GM08714 (cell line): ENCODE results near the gene MCTP1.
"Not testable (repeated sequence)": the region's sequence is repeated elsewhere in the genome, so short reads cannot be mapped to it uniquely, and the experiment has no call there.

ENCODE experiments used
- H3K4me3 ChIP-seq: fragments of 200-500 bp; sonication (Bioruptor generic); 2 replicates; pipeline ENCODE4 v1.5.1; 2014; ENCODE audit warnings: mild to moderate bottlenecking, low read length, inconsistent platforms
- ZNF274 ChIP-seq: IDR thresholded peaks from 2 replicates; pipeline ENCODE4 v1.6.1; 2012; ENCODE audit warnings: mild to moderate bottlenecking, low read depth, low read length

The MCTP1 gene

DNA sequence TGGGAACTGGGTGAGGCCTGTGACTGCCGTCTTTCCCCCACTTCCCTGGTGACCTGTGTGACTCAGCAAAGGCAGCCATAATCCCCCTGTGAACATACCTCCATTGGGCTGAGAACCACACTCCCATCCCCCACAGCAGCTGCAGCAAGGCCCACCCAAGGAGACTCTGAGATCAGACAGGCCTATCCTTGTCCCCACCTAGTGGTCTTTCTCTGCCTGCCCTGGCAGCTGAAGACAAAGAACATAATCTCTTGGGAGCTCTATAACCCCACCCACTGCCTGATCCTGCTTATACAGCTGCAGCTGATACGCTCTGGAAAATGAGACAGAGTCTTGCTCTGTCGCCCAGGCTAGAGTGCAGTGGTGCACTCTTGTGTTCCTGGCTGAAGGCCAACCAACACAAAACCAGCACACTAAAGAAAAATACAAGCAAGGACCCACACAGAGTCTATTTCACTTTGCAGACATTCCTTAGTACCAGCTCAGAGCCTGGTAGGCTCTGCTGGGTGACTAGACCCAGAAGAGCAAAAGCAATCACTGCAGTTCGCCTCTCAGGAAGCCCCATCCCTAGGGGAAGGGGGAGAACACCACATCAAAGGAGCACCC, 106.7 kb downstream of the MCTP1 start:
- no peak overlapping the region for H3K4me3 ChIP-seq
- TF ChIP-seq ZNF274, result no peak

DNA sequence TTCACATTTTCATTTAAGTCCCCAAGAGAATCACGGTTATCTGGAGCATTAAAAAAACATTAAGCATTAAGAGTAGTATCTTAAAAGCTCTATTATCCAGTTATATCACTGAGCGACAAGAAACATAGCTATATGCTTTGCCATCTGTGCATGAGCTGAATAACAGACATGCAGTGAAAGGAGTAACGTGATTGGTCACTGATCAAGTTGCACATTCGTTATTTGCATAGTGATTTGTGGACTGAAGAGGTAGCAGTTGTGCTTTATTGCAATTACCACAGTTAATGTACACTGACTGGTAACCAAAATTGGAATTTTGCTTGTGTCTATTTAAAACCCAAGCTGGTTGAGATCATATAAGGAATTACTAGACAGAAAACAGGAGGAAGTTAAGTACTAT, 107.4 kb downstream of the MCTP1 start:
- no peak for TF ChIP-seq ZNF274
- no peak overlapping the region for H3K4me3 ChIP-seq

GRCh38 chr5:95175106-95175505, 109.8 kb downstream of the MCTP1 start:
- H3K4me3 ChIP-seq, result no peak overlapping the region
- TF ChIP-seq ZNF274, result no peak

DNA sequence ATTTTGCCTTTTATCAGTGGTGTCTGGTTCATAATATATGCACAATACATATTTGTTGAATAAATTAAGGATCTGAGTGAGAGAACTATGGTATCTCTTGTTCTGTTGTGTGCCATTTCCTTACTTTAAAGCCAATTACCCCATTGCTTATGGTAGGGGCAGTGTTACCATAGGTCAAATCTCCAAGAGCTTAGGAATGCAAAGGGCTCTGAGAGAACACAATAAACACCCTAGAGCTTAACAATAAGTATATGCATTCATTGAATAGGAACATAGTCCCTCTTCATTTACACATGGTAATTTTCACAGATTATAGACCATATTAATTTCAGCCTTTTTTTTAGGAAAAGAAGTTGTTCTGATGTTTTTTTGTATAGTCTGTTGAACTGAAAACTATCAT, 112.2 kb downstream of the MCTP1 start:
- TF ChIP-seq ZNF274, result no peak
- H3K4me3 ChIP-seq, result no peak overlapping the region

GRCh38 chr5:95164861-95165260, 120.0 kb downstream of the MCTP1 start:
- no peak for TF ChIP-seq ZNF274

GRCh38 chr5:95163079-95163478, 121.8 kb downstream of the MCTP1 start:
- no peak overlapping the region for H3K4me3 ChIP-seq

More at GRCh38 chr5:95164861-95165260, 120.0 kb downstream of the MCTP1 start:
- no peak overlapping the region for H3K4me3 ChIP-seq

DNA sequence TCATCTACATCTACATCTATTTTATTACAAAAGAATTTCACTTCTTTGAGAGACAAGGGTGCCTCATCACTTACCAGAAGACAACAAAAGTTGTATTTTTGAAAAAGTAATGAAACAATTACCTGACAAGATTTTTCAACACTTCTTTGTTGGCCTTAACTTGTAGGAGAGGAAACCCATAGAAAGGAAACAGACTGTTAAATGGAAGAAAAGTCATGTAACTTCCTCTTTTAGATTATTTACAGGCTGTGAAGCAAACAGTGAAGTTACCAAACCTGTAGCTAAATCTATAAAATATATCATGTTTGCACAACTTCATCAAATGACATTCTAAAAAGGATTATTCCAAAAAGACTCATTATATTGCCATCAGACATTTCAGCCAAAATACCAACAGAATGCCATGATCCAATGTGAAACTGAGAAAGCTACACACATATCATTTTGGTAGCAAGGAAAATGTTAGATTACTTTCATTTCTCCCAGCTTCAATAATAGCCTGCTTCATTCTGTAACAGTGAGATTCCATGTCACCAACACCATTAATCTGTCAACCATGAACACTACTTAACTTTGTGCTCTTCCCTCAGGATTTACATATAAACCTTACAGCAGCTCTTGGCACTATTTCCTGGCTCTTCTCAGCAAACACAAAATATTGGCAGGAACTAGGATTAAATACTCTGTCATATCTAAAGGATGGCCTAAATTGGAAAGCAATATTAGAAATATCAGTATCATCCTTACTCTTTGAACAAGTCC, 122.5 kb downstream of the MCTP1 start:
- no peak for TF ChIP-seq ZNF274
- H3K4me3 ChIP-seq, result no peak overlapping the region

More at GRCh38 chr5:95163079-95163478, 121.8 kb downstream of the MCTP1 start:
- no peak for TF ChIP-seq ZNF274

- TF ChIP-seq ZNF274, result no peak
- no peak overlapping the region for H3K4me3 ChIP-seq
These were observed 125.3 kb downstream of the MCTP1 start for GRCh38 chr5:95159603-95160002.

DNA sequence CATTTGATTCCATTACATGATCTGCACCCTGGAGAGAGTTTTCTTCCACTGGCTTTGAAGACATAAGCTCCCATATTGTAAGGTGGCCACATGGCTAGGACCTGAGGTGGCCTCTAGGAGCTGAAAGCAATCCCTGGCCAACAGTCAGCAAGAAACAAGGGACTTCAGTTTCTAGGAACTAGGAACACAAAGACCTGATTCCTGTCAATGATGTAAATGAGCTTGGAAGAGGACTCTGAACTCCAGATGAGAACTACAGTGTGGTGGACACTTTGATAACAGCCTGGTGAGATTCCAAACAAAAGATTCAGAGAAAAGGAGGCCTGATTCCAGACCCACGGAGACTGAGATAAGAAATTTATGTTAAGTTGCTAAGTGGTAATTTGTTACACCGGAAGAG, 129.0 kb downstream of the MCTP1 start:
- no peak for TF ChIP-seq ZNF274
- no peak overlapping the region for H3K4me3 ChIP-seq

DNA sequence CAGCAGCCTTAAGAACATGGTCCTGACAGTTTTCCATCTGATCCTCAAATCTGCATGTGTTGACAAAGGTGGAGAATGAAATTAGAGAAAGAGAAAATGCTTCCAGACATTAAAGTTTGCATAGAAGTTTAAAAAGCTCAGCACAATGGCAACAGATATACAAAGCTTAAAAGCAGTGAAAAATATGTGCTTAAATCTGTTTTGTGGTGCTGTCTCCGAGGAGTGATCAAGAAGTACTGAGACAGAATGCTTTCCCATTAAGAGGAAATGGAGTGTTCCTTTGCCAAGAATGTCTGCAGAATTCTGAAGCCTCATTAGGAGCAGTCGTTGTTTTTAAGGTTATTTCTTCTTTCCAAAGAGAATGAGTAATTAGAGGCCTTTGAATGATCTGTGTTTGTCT, 131.4 kb downstream of the MCTP1 start:
- TF ChIP-seq ZNF274, result no peak
- H3K4me3 ChIP-seq, result no peak overlapping the region

GRCh38 chr5:95152535-95152934, 132.4 kb downstream of the MCTP1 start:
- no peak overlapping the region for H3K4me3 ChIP-seq
- TF ChIP-seq ZNF274, result no peak

- TF ChIP-seq ZNF274, result no peak
- H3K4me3 ChIP-seq, result no peak overlapping the region
These were observed 132.8 kb downstream of the MCTP1 start for GRCh38 chr5:95152131-95152530.

DNA sequence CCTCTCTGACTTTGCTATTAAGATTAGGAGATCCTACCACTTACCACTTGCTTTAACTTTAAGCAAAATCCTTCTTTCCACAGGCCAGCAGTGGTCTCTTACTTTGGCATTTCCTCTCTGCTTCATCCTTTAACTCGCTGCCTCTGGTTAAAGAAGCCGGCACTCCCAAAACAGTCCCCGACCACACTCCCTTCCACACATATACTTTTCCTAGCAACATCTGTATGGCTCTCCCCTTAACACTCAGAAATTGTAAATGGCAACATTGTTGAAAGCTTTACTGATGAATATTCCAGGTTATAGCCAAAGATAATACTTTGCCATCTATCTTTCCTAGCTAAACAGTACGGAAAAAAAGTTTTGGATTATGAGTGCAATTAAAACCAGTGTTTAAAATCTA, 133.2 kb downstream of the MCTP1 start:
- no peak for TF ChIP-seq ZNF274
- no peak overlapping the region for H3K4me3 ChIP-seq

DNA sequence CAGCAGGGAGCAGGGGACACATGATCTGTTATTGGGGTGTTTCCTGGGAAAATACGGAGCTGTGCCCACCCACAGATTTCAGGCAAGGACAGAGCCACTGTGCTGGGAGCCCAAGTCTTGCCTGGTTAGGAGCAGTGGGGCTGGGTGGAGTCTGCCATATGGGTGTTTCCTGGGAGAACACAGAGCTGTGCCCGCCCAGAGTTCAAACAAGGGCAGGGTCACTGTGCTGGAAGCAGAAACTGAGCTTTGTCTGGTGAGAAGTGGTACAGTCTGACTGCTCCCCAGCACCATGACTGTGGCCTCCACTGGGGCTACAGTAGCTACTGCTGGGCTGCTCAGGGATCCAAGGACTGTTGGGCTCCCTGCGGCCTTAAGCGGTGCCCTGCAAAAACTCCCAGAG, 135.5 kb downstream of the MCTP1 start:
- H3K4me3 ChIP-seq, result no peak overlapping the region
- TF ChIP-seq ZNF274, result no peak

DNA sequence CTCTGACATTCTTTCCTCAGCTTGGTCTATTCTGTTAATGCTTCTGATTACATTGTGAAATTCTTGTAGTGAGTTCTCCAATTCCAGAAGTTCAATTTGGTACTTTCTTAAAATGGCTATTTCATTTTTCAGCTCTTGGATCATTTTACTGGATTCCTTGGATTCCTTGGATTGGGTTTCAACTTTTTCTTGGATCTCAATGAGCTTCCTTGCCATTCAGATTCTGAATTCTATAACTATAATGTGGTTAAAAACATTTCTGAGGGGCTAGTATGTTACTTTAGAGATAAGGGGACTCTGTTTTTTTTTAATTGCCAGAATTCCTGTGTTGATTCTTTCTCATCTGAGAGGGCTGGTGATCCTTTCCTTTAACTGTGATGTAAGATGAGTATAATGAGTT, 136.4 kb downstream of the MCTP1 start:
- no peak for TF ChIP-seq ZNF274
- no peak overlapping the region for H3K4me3 ChIP-seq

DNA sequence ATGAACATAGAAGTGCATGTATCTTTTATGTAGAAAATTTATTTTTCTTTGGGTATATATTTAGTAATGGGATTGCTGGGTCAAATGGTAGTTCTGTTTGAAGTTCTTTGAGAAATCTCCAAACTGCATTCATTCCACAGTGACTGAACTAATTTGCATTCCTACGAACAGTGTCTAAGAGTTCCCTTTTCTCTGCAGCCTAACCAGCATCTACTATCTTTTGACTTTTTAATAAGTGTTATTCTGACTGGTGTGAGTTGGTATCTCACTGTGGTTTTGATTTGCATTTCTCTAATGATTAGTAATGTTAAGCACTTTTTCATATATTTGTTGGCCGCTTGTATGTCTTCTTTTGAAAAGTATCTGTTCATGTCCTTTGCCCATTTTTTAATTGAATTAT, 141.0 kb downstream of the MCTP1 start:
- H3K4me3 ChIP-seq, result not testable (repeated sequence)

DNA sequence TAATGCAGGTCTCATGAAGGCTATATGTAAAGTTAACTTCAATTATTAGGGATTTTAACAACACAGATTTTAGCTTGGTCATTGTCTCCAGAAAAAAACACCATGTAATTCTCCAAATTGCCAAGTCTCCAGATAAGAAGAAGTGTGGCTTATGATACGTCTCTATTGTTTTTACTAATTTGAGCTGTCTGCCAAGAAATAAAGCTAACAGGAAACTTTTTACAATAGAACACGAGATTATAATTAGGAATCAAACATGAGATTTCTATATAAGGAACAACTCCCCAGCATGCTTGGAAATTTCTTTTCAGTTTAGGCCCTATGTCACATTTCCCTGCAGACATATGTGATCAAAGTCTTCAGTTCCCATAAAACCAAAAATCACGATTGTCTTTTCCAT, 142.7 kb downstream of the MCTP1 start:
- no peak overlapping the region for H3K4me3 ChIP-seq
- no peak for TF ChIP-seq ZNF274
